Left renal pelvis (tissue), 4 donors: ENCODE results near the gene WDR41. TPM values are rescaled to one million over a fixed set of nuclear protein-coding genes. Genes with fewer than 3 reads are reported as not detected.
"Not testable (repeated sequence)": the region's sequence is repeated elsewhere in the genome, so short reads cannot be mapped to it uniquely, and the experiment has no call there.

ENCODE experiments used
- DNase-seq, 4 donors: peaks; one replicate each; pipeline ENCODE4 v3.0.0-alpha.2; 2013; ENCODE audit warnings: low read depth in 4 of 4, low spot score in 3 of 4
- polyA plus RNA-seq, 4 donors: library from polyadenylated mRNA; unstranded; fragments of 120-200 nt; gene quantifications; one replicate each; pipeline ENCODE4 v1.2.1, GENCODE V29; 2013; ENCODE audit not compliant: insufficient read length in 4 of 4

WDR41 gene
- polyA plus RNA-seq, 4 donors: 47.4 to 60.6 (median 53.9) TPM

GRCh38 chr5:77409870-77410621, 82.1 kb downstream of the WDR41 start:
- no peak for DNase-seq

- no peak for DNase-seq
Observed at GRCh38 chr5:77407152-77407551, 85.0 kb downstream of the WDR41 start.

GRCh38 chr5:77402796-77403195, 89.3 kb downstream of the WDR41 start:
- no peak for DNase-seq

GRCh38 chr5:77400645-77401044, 91.5 kb downstream of the WDR41 start:
- no peak for DNase-seq

GRCh38 chr5:77398896-77399295, 93.2 kb downstream of the WDR41 start:
- no peak for DNase-seq

GRCh38 chr5:77398458-77398857, 93.7 kb downstream of the WDR41 start:
- no peak for DNase-seq

- no peak for DNase-seq
Observed at GRCh38 chr5:77397686-77398292, 94.3 kb downstream of the WDR41 start.

GRCh38 chr5:77396017-77396416, 96.1 kb downstream of the WDR41 start:
- DNase-seq: no peak

GRCh38 chr5:77394064-77394715, 97.9 kb downstream of the WDR41 start:
- no peak for DNase-seq

GRCh38 chr5:77391240-77391765, 100.8 kb downstream of the WDR41 start:
- no peak for DNase-seq

GRCh38 chr5:77390795-77391194, 101.3 kb downstream of the WDR41 start:
- no peak for DNase-seq

- DNase-seq: no peak
Observed at GRCh38 chr5:77390221-77390620, 101.9 kb downstream of the WDR41 start.

GRCh38 chr5:77389746-77390145, 102.4 kb downstream of the WDR41 start:
- DNase-seq: no peak

- DNase-seq: not testable (repeated sequence)
Observed at GRCh38 chr5:77386340-77386739, 105.8 kb downstream of the WDR41 start.

- DNase-seq: not testable (repeated sequence)
Observed at GRCh38 chr5:77383336-77383735, 108.8 kb downstream of the WDR41 start.

Other genes starting within 250 kb of the WDR41 start
- not detected for gene OTP, start 146.4 kb upstream of the WDR41 start, polyA plus RNA-seq